HG03108 (cell line): ENCODE results near the gene HBM.
"Not testable (repeated sequence)": the region's sequence is repeated elsewhere in the genome, so short reads cannot be mapped to it uniquely, and the experiment has no call there.

Source experiments
- ATAC-seq: cut with Tn5 transposase; IDR thresholded peaks from one replicate; pipeline ENCODE4 v1.9.1; 2021; ENCODE audit warnings: moderate library complexity; ENCODE audit not compliant: unreplicated experiment

Gene HBM

DNA sequence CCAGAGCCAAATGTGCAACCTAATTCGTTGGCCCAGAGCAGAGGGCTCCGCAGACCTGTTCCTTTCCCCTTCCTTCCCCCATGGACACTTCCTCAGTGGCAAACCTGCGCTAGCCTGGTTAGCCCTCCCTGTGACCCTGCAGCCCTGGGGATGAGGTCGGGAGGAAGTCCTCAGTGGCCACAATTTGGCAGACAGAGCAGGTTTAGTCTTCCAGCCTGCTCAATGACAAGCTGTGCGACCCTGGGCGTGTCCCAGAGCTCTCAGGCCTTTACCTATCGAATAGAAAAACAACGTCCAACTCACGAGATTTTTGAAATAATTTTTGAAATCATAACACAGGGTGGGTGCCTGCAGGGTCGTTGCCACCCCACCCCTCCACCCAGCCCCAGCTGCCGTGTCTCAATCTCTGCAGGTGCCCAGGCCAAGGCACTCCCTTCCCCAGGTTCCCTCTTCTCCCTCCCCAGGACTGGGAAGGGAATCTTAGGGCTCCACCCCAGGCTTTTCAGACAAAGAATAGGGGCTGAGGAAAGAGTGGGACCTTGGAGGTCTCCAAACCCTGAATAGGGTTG lies 1.4 kb downstream of the HBM start:
- ATAC-seq: no peak

GRCh38 chr16:168424-168823 lies 2.6 kb downstream of the HBM start:
- no peak for ATAC-seq

DNA sequence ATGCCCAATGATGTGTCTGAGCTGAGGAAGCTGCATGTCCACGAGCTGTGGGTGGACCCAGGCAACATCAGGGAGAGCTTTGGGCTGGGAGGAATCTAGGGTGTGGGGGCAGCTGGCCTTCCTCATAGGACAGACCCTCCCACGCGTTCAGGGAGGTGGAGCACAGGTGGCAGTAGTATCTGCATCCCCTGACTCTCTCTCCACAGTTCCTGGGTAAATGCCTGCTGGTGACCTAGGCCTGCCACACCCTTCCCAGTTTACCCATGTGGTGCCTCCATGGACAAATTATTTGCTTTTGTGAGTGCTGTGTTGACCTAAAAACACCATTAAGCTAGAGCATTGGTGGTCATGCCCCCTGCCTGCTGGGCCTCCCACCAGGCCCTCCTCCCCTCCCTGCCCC lies 3.2 kb downstream of the HBM start:
- no peak for ATAC-seq

GRCh38 chr16:170088-170507 lies 4.3 kb downstream of the HBM start:
- not testable (repeated sequence) for ATAC-seq

DNA sequence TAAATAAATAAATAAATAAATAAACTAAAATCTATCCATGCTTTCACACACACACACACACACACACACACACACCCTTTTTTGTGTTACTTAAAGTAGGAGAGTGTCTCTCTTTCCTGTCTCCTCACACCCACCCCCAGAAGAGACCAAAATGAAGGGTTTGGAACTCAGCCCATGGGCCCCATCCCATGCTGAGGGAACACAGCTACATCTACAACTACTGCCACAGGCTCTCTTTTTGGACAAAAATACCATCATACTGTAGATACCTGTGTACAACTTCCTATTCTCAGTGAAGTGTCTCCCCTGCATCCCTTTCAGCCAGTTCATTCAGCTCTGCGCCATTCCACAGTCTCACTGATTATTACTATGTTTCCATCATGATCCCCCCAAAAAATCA lies 5.0 kb downstream of the HBM start:
- ATAC-seq: no peak

DNA sequence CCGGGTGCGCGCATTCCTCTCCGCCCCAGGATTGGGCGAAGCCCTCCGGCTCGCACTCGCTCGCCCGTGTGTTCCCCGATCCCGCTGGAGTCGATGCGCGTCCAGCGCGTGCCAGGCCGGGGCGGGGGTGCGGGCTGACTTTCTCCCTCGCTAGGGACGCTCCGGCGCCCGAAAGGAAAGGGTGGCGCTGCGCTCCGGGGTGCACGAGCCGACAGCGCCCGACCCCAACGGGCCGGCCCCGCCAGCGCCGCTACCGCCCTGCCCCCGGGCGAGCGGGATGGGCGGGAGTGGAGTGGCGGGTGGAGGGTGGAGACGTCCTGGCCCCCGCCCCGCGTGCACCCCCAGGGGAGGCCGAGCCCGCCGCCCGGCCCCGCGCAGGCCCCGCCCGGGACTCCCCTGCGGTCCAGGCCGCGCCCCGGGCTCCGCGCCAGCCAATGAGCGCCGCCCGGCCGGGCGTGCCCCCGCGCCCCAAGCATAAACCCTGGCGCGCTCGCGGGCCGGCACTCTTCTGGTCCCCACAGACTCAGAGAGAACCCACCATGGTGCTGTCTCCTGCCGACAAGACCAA lies 6.7 kb downstream of the HBM start, which contains the start of gene HBA2:
HBA2 (plus strand) TSS at position 503 of the 568 bp plus-strand sequence; CDS start at position 540, 37 bp downstream.
- ATAC-seq: not testable (repeated sequence)

- ATAC-seq: not testable (repeated sequence)
These were observed 7.6 kb downstream of the HBM start for GRCh38 chr16:173211-173854.

GRCh38 chr16:173928-174769 lies 8.4 kb downstream of the HBM start:
- ATAC-seq: not testable (repeated sequence)

- ATAC-seq: no peak
These were observed 9.5 kb downstream of the HBM start for GRCh38 chr16:175011-175949.

- ATAC-seq: not testable (repeated sequence)
These were observed 10.2 kb downstream of the HBM start for GRCh38 chr16:176006-176405.

DNA sequence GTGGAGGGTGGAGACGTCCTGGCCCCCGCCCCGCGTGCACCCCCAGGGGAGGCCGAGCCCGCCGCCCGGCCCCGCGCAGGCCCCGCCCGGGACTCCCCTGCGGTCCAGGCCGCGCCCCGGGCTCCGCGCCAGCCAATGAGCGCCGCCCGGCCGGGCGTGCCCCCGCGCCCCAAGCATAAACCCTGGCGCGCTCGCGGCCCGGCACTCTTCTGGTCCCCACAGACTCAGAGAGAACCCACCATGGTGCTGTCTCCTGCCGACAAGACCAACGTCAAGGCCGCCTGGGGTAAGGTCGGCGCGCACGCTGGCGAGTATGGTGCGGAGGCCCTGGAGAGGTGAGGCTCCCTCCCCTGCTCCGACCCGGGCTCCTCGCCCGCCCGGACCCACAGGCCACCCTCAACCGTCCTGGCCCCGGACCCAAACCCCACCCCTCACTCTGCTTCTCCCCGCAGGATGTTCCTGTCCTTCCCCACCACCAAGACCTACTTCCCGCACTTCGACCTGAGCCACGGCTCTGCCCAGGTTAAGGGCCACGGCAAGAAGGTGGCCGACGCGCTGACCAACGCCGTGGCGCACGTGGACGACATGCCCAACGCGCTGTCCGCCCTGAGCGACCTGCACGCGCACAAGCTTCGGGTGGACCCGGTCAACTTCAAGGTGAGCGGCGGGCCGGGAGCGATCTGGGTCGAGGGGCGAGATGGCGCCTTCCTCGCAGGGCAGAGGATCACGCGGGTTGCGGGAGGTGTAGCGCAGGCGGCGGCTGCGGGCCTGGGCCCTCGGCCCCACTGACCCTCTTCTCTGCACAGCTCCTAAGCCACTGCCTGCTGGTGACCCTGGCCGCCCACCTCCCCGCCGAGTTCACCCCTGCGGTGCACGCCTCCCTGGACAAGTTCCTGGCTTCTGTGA lies 11.0 kb downstream of the HBM start, which contains the start of gene HBA1:
HBA1 (plus strand) TSS at position 204 of the 906 bp plus-strand sequence; CDS start at position 241, 37 bp downstream.
- not testable (repeated sequence) for ATAC-seq

DNA sequence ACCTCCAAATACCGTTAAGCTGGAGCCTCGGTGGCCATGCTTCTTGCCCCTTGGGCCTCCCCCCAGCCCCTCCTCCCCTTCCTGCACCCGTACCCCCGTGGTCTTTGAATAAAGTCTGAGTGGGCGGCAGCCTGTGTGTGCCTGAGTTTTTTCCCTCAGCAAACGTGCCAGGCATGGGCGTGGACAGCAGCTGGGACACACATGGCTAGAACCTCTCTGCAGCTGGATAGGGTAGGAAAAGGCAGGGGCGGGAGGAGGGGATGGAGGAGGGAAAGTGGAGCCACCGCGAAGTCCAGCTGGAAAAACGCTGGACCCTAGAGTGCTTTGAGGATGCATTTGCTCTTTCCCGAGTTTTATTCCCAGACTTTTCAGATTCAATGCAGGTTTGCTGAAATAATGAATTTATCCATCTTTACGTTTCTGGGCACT lies 11.6 kb downstream of the HBM start:
- no peak for ATAC-seq

DNA sequence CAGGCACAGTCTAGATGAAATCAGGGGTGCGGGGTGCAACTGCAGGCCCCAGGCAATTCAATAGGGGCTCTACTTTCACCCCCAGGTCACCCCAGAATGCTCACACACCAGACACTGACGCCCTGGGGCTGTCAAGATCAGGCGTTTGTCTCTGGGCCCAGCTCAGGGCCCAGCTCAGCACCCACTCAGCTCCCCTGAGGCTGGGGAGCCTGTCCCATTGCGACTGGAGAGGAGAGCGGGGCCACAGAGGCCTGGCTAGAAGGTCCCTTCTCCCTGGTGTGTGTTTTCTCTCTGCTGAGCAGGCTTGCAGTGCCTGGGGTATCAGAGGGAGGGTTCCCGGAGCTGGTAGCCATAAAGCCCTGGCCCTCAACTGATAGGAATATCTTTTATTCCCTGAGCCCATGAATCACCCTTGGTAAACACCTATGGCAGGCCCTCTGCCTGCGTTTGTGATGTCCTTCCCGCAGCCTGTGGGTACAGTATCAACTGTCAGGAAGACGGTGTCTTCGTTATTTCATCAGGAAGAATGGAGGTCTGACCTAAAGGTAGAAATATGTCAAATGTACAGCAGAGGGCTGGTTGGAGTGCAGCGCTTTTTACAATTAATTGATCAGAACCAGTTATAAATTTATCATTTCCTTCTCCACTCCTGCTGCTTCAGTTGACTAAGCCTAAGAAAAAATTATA lies 12.3 kb downstream of the HBM start:
- no peak for ATAC-seq

- no peak for ATAC-seq
These were observed 12.9 kb downstream of the HBM start for GRCh38 chr16:178668-179015.

DNA sequence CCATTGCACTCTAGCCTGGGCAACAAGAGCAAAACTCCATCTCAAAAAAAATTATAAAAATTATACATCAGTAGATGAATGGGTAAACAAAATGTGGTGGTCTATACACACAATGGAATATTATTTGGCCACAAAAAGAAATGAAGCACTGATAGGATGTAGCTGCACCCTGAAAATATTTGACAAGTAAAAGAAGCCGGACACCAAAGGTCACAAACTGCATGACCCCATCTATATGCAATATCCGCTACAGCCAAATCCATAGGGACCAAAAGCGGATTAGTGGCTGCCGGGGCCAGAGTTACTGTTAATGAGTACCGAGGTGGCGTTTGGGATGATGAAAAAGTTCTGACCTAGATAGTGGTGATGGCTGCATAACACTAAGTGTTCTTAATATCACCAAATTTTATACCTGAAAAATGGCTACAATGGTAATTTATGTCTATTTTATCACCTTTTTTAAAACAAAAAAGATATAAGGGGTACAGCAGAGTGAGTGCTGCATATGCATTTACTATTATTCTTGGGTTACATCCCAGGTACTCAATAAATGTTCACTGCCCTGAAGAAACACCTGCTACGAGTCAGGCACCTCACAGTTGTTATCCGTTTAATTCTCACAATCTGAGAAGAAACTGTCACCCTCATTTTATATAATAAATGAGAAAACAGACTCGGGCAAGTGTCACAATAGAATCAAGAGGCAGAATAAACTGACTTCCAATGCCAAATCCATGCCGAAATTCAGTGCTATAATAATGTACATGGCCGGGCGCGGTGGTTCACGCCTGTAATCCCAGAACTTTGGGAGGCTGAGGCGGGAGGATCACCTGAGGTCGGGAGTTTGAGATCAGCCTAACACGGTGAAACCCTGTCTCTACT lies 13.7 kb downstream of the HBM start:
- ATAC-seq: no peak

DNA sequence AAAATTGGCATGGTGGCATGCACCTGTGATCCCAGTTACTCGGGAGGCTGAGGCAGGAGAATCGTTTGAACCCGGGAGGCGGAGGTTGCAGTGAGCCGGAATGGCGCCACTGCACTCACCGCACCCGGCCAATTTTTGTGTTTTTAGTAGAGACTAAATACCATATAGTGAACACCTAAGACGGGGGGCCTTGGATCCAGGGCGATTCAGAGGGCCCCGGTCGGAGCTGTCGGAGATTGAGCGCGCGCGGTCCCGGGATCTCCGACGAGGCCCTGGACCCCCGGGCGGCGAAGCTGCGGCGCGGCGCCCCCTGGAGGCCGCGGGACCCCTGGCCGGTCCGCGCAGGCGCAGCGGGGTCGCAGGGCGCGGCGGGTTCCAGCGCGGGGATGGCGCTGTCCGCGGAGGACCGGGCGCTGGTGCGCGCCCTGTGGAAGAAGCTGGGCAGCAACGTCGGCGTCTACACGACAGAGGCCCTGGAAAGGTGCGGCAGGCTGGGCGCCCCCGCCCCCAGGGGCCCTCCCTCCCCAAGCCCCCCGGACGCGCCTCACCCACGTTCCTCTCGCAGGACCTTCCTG lies 14.4 kb downstream of the HBM start, which contains the start of gene HBQ1:
HBQ1 (plus strand) TSS at position 359 of the 575 bp plus-strand sequence; CDS start at position 387, 28 bp downstream.
- no peak for ATAC-seq
